Measurements from ENCODE around the gene ZBBX. TPM values are rescaled to one million over a fixed set of nuclear protein-coding genes. Genes with fewer than 3 reads are reported as not detected.

ZBBX gene
- total RNA-seq, 6 experiments from 2014 or later, result not detected

DNA sequence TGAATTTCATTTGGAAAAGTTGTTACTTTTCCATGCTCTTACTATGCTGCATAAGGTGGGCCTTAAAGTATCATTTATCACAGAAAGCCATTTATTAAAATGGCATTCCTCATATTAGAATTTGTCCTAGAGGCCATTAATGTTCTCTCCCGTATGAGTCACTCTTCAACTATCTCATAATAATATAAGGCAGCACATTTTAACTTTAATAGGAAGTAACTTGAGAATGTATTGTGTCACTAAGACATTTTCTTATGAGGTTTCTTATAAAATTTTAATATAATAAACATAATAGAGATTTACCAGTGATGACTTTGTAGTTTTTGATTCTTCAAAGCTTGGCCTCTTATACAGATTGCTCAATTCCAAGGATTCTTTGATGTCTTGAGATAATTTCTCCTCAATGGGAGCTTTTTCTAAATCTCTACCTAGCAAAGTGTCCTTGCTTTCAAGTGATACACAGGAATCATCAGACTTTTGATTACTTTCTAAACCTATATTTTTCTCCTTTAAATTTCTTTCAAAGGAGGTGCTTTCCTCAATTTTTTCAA, 74.7 kb downstream of the ZBBX start:
- Mint-ChIP-seq H3K9me3 (peaks cover 34% of the 10 kb centered on the region), H3K36me3 (ENCODE audit: low read depth) (no peaks in the 10 kb centered on the region), H3K4me1 (ENCODE audit: low read depth) (no peaks in the 10 kb centered on the region), H3K27me3 (ENCODE audit: insufficient read depth) (no peaks in the 10 kb centered on the region; the same call in 1 of the 2 replicates), H3K27ac (no peak overlapping the region), H3K4me3 (no peak overlapping the region)
- no peak for DNase-seq
- TF ChIP-seq, protein P1, sequence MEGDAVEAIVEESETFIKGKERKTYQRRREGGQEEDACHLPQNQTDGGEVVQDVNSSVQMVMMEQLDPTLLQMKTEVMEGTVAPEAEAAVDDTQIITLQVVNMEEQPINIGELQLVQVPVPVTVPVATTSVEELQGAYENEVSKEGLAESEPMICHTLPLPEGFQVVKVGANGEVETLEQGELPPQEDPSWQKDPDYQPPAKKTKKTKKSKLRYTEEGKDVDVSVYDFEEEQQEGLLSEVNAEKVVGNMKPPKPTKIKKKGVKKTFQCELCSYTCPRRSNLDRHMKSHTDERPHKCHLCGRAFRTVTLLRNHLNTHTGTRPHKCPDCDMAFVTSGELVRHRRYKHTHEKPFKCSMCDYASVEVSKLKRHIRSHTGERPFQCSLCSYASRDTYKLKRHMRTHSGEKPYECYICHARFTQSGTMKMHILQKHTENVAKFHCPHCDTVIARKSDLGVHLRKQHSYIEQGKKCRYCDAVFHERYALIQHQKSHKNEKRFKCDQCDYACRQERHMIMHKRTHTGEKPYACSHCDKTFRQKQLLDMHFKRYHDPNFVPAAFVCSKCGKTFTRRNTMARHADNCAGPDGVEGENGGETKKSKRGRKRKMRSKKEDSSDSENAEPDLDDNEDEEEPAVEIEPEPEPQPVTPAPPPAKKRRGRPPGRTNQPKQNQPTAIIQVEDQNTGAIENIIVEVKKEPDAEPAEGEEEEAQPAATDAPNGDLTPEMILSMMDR (IDR thresholded peaks at IDR 0.05), result no peak

DNA sequence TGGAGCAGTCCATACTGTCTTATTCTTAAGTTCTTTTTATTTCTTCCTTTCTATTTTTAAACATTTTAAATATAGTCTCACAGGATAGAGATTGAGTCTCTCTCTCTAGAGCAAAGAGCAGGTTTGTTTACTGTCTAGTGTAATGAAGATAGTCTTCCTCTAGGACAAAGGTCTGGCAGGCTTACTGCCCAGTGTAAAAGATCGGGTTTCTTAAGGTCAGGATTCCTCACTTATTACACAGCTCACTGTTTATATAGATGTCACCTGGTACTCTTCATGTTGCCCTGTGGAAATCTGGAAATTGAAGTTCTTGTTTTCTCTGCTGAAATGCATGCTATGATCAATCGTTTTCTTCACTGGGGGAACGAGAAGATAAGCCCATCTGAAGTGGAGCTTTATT, 76.0 kb downstream of the ZBBX start:
- Mint-ChIP-seq H3K36me3 (ENCODE audit: low read depth) (no peaks in the 10 kb centered on the region), H3K4me1 (ENCODE audit: low read depth) (no peaks in the 10 kb centered on the region), H3K4me3 (no peak overlapping the region), H3K27me3 (ENCODE audit: insufficient read depth) (no peaks in the 10 kb centered on the region; the same call in none of the 2 replicates), H3K27ac (no peak overlapping the region), H3K9me3 (peaks cover 21% of the 10 kb centered on the region)
- TF ChIP-seq, protein P1 (IDR thresholded peaks at IDR 0.05), result no peak
- DNase-seq, result no peak

GRCh38 chr3:167302678-167303077, 77.4 kb downstream of the ZBBX start:
- Mint-ChIP-seq H3K9me3 (peaks cover 16% of the 10 kb centered on the region), H3K4me3 (no peak overlapping the region), H3K27ac (no peak overlapping the region), H3K27me3 (ENCODE audit: insufficient read depth) (no peaks in the 10 kb centered on the region; the same call in none of the 2 replicates), H3K36me3 (ENCODE audit: low read depth) (no peaks in the 10 kb centered on the region), H3K4me1 (ENCODE audit: low read depth) (no peaks in the 10 kb centered on the region)
- TF ChIP-seq, protein P1 (IDR thresholded peaks at IDR 0.05), result no peak
- DNase-seq, result no peak

DNA sequence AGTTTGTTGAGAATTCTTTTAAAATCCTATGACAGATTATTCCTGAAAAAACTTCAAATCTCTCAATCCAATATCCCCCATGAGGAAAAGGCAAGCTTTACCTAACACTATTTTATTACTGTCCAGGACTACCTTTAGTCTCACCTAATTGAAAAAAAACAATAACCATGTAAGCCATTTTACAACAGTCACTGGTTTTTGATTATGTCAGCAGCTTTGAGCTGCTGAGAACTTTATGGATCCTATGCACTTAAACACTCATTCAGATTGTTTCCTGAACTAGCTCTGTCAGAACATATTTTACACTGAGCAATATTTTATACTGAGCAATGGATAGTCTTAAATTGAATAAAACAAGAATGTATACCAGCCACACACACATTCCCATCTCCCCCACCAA, 79.9 kb downstream of the ZBBX start:
- Mint-ChIP-seq H3K36me3 (ENCODE audit: low read depth) (no peaks in the 10 kb centered on the region), H3K9me3 (peaks cover 16% of the 10 kb centered on the region), H3K27ac (no peak overlapping the region), H3K27me3 (ENCODE audit: insufficient read depth) (no peaks in the 10 kb centered on the region; the same call in none of the 2 replicates), H3K4me1 (ENCODE audit: low read depth) (no peaks in the 10 kb centered on the region), H3K4me3 (no peak overlapping the region)
- TF ChIP-seq, protein P1 (IDR thresholded peaks at IDR 0.05), result no peak
- DNase-seq, result no peak

- Mint-ChIP-seq H3K36me3 (ENCODE audit: low read depth) (no peaks in the 10 kb centered on the region), H3K4me3 (no peak overlapping the region), H3K27ac (no peak overlapping the region), H3K27me3 (ENCODE audit: insufficient read depth) (no peaks in the 10 kb centered on the region), H3K4me1 (ENCODE audit: low read depth) (no peaks in the 10 kb centered on the region), H3K9me3 (peaks cover 27% of the 10 kb centered on the region)
- DNase-seq, result no peak
- TF ChIP-seq, protein P1 (IDR thresholded peaks at IDR 0.05), result no peak
These were observed 90.7 kb downstream of the ZBBX start for GRCh38 chr3:167289435-167289834.

Measured in HFFc6 (cell line).